ENCODE data around the gene NAV1.

Gene NAV1

DNA sequence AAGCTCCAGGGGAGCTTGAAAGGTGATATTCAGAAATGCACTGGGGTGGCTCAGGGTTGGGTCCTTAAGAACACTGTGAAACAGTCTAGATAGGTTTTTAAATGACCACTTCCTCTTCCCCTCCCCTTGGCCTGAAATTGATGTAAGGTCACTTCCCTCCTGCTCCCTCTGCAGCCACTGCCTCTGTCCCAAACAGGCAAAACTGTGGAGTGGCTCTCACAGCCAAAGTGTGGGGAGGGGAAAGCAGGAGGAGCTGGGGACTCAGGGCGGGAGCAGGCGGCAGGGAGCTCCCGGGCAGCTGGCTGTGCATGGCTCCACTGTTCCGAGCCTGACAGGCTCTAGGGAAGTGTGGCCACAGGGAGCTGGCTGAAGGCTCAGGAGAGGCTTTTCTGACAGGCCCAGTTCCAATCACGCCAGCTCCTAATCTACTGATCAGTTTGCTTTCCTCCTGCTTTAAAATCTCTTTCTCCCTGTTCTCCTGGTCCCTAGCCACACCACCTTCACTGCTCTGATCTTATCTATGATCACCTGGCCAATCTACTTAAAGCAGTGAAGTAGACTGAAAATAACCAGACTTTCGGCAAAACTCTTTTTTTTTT lies 26.9 kb upstream of the NAV1 start:
- no peak for DNase-seq (ENCODE audit: extremely low read depth, low read depth)
- TF ChIP-seq, protein P1, sequence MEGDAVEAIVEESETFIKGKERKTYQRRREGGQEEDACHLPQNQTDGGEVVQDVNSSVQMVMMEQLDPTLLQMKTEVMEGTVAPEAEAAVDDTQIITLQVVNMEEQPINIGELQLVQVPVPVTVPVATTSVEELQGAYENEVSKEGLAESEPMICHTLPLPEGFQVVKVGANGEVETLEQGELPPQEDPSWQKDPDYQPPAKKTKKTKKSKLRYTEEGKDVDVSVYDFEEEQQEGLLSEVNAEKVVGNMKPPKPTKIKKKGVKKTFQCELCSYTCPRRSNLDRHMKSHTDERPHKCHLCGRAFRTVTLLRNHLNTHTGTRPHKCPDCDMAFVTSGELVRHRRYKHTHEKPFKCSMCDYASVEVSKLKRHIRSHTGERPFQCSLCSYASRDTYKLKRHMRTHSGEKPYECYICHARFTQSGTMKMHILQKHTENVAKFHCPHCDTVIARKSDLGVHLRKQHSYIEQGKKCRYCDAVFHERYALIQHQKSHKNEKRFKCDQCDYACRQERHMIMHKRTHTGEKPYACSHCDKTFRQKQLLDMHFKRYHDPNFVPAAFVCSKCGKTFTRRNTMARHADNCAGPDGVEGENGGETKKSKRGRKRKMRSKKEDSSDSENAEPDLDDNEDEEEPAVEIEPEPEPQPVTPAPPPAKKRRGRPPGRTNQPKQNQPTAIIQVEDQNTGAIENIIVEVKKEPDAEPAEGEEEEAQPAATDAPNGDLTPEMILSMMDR (IDR thresholded peaks at IDR 0.05; ENCODE audit: low read depth, low read length), result no peak

DNA sequence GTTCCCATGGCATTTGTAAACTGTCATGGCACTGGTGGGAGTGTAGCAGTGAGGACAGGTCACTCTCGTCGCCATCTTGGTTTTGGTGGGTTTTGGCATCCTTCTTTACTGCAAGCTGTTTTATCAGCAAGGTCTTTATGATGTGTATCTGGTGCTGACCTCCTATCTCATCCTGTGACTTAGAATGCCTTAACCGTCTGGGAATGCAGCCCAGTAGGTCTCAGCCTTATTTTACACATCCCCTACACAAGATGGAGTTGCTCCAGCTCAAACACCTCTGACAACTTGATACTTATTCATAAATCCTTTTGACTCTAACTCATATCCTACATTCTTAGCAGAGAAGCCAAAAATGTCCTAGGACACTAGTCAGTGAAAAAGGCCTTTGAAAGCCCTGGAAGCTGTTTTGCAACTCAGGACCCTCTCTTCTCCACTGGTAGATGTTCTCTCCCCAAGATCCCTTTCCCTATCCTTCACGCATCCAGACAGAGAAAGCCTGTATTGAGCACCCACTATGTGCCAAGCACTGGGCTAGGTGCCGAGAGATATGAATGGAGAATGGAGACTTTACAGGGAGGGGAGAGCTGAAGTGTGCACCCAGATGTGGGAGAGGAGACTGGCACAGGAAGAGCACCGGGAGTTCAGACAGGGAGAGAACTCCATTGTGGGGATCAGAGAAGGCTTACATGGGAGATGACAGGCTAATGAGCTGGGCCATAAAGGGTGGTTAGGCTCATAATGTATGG lies 25.3 kb upstream of the NAV1 start:
- TF ChIP-seq, protein P1 (IDR thresholded peaks at IDR 0.05; ENCODE audit: low read depth, low read length), result no peak
- no peak for DNase-seq (ENCODE audit: extremely low read depth, low read depth)

DNA sequence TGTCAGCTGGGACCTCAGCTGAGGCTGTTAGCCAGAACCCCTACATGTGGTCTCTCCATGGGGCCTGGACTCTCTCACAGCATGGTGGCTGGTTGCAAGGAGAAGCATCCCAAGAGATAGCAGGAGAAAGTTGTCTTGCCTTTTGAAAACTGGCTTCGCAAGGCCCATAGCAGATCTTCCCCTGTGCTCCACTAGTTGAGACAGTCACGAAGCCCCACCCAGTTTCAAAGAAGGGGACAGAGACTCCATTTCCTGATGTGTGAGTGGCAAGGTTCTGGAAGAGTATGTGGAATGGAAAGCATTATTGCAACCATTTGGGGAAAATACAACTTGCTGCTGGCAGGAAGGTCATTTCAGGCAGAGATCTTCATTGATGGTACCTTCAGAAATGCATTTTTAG lies 24.5 kb upstream of the NAV1 start:
- TF ChIP-seq, protein P1 (IDR thresholded peaks at IDR 0.05; ENCODE audit: low read depth, low read length), result no peak
- no peak for DNase-seq (ENCODE audit: extremely low read depth, low read depth)

DNA sequence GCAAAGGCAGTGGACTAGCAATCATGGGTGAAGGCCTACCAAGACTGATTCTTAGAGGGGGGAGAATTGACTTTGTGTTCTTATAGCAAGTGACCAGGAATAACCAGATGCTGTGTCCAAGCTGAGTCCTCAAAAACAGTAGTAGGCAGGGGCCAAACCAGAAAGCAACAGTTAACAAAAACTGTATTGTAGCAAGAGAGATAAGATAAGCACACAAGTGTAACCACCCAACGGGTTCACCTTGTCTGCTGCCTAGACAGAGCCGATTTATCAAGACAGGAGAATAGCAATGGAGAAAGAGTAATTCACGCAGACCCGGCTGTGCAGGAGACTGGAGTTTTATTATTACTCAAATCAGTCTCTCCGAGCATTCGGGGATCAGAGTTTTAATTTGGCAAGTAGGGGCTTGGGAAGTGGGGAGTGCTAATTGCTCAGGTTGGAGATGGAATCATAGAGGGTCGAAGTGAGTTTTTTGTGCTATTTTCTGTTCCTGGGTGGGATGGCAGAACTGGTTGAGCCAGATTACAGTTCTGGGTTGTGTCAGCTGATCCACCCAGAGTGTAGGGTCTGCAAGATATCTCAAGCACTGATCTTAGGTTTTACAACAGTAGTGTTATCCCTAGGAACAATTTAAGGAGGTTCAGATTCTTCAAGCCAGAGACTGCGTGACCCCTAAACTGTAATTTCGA lies 23.7 kb upstream of the NAV1 start:
- DNase-seq (ENCODE audit: extremely low read depth, low read depth), result no peak
- TF ChIP-seq, protein P1 (IDR thresholded peaks at IDR 0.05; ENCODE audit: low read depth, low read length), result no peak

DNA sequence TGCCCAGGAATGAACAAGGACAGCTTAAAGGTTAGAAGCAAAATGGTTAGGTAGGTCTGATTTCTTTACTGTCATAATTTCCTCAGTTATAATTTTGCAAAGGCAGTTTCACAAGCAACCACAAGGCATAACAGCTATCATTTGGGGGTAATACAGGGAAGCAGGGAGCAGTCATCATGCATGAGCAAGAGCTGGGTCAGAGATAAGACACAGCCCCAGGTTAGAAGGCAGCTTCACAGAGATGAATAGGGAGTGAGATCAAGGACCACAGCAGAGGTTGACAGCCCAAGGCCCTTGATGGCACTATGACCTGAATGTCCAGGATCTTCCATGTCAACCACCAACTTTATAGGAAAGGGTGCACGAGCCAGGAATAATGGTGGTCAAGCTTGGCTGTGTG lies 23.0 kb upstream of the NAV1 start:
- no peak for DNase-seq (ENCODE audit: extremely low read depth, low read depth)
- TF ChIP-seq, protein P1 (IDR thresholded peaks at IDR 0.05; ENCODE audit: low read depth, low read length), result no peak

DNA sequence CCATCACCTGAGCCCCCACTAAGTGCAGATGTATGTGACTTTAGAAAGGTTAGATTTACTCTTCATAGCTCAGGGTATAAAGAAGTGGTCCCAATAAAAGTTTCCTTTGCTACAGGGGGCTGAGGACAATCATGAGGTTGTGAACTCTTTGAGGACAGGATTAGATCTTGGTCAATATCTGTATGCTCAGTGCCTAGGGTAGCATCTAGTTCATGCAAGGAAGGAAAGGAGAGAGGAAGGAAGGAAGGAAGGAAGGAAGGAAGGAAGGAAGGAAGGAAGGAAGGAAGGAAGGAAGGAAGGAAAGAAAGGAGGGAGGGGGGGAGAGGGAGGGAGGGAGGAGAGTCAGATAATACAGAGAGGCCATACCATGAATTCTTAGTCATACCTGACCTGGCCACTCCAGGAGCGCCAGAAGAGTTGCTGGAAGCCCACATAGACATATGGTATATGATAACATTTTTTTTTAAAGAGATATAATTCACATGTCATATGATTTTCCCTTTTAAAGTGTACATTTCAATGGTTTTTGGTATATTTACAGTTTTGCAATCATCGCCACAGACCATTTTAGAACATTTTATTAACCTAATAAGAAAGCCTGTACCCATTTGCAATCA lies 22.3 kb upstream of the NAV1 start:
- no peak for DNase-seq (ENCODE audit: extremely low read depth, low read depth)

More for the DNA sequence above, 22.3 kb upstream of the NAV1 start:
- TF ChIP-seq, protein P1 (IDR thresholded peaks at IDR 0.05; ENCODE audit: low read depth, low read length), result no peak
